GM18909 (cell line): ENCODE data around the gene SLC4A5.

ENCODE experiments used
- ATAC-seq: cut with Tn5 transposase; IDR thresholded peaks from one replicate; pipeline ENCODE4 v1.9.1; 2021; ENCODE audit warnings: mild to moderate bottlenecking; ENCODE audit not compliant: unreplicated experiment, poor library complexity

SLC4A5 gene

GRCh38 chr2:74281141-74281975 lies 61.9 kb downstream of the SLC4A5 start:
- no peak for ATAC-seq

GRCh38 chr2:74278694-74279093 lies 64.5 kb downstream of the SLC4A5 start:
- no peak for ATAC-seq

GRCh38 chr2:74278176-74278575 lies 65.0 kb downstream of the SLC4A5 start:
- no peak for ATAC-seq

- no peak for ATAC-seq
These were observed 68.0 kb downstream of the SLC4A5 start for GRCh38 chr2:74275228-74275627.

DNA sequence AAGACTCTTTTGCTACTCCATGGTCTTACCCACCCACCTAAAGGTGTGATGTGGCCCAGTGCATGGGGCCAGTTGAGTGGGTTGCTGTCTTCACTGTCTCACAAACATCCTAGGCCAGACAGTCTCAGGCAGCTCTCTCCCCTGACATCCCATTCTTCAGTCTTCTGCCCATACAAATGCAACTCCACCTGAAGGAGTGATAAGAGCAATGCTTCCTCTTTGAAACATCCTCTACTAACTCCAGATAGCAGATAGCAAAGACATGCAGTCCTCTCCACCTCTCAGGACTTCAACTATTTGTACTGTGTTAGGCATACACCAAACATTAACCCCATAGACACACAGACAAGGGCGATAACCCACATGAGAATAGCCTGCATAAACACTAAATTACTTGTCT lies 73.5 kb downstream of the SLC4A5 start:
- no peak for ATAC-seq

DNA sequence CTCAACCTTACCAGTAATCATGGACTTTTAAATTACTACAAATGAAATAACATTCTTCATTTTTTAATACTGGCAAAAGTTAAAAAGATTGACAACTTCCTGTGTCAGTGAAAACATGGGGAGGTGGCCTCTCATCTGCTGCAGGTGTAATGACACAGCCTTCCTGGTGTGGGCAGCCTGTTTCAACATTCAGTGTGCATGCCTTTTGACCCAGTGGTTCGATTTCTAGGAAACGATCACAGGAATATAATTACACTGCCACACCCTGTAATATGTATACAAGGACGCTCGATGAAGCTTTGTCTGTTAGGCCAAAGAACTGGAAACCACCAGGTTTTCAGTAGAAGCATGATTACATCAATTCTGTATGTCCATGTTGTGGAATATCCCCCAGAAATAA lies 76.1 kb downstream of the SLC4A5 start:
- ATAC-seq = no peak

- no peak for ATAC-seq
These were observed 78.9 kb downstream of the SLC4A5 start for GRCh38 chr2:74264281-74264680.

- ATAC-seq = no peak
These were observed 80.5 kb downstream of the SLC4A5 start for GRCh38 chr2:74262681-74263080.

- no peak for ATAC-seq
These were observed 81.9 kb downstream of the SLC4A5 start for GRCh38 chr2:74261204-74261864.

GRCh38 chr2:74260495-74260894 lies 82.7 kb downstream of the SLC4A5 start:
- no peak for ATAC-seq

GRCh38 chr2:74259733-74260132 lies 83.5 kb downstream of the SLC4A5 start:
- ATAC-seq = no peak

DNA sequence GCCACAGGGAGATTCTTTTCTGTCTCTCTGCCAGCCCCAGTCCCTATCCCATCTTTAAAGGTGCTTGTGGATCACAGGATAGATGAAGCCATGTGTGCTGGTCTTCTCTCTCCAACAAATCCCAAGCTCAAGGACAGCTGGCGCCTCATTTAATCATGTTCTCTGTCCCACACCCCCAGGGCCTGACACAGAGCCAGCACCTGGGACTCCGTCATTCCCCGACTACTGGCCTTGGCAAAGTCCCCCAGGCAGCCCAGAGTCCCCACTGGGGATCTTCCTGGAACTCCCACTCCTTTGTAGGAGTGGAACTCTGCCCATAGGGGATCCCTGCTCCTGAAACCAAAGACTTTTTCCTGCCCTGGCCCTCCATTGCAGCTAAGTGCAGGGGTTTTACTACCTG lies 84.0 kb downstream of the SLC4A5 start:
- no peak for ATAC-seq

DNA sequence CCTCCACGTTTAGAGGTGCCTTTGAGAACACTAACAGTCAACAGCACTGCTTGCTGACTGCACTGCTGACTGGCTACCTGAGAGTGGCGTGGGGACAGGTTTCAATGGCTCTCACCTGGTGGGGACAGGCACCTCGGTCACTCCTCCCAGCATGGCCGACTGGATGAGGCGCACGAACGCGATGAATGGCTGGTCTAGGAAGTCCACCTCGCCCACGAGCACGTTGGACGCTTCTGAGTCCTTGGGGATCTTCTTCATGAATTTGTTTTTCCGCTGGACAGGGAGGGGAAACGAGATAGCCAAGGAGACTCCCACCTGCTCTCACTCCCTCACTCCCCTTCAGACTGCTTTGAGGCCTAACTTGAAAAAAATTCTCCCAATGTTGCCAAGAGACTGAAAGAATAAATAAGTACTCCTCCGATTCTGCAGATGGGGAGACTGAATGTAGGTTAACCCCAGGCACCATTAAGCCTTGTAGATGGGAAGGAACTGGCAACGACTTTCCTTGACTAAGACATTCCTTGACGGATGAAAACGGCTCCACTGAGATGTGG lies 87.5 kb downstream of the SLC4A5 start:
- ATAC-seq = no peak

- ATAC-seq = no peak
These were observed 89.3 kb downstream of the SLC4A5 start for GRCh38 chr2:74253971-74254310.

DNA sequence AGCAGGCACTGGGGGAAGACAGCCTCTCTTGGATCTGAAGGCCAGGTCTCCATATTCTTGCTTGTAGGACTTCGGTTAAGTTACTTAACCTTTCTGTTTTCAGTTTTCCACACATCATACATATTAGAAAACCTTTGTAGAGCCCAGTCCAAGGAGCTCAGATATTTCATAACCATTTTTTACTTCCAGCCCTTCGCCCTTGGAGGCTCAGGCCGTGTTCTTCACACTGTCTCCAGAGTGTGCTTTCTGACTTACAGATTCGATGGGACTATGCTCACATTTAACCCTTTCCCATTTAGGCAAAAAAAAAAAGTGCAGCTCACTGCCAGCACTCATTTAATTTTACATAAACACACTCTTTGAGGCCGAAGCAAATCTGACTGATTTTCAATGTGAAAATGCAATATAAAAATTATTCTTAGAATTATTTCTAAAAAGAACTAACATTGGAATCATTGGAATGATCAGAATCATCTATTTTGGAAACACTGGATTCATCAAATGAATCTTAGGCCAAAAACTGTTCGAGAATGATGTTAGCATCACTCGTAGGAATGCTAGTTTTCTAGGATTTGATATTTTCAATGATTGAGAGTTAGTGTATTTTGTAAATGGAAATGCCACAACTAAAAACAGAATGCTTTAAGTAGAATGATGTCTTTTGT lies 89.8 kb downstream of the SLC4A5 start:
- ATAC-seq = no peak

- ATAC-seq = no peak
These were observed 90.4 kb downstream of the SLC4A5 start for GRCh38 chr2:74252862-74253261.

GRCh38 chr2:74252036-74252435 lies 91.2 kb downstream of the SLC4A5 start:
- ATAC-seq = no peak

DNA sequence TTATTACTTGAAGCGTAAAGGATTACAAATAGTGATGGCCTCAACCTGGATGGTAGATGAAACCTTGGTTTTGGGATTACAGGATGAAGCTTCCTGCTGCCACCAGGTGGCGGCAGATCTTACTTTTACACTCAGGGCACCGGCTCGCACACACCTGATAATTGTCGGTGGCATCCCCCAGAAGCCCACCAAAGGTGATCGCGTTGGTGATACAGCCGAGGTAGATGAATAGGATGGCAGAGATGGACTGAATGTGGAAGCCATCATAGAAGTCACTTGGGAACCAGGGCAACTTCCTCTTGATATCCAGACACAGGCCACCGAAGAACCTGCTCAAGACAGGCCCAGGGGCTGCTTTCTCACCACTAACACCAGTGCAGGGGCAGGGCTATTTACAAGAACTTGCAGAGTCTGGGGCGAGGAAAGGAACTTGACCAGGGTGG lies 93.0 kb downstream of the SLC4A5 start:
- ATAC-seq = no peak

DNA sequence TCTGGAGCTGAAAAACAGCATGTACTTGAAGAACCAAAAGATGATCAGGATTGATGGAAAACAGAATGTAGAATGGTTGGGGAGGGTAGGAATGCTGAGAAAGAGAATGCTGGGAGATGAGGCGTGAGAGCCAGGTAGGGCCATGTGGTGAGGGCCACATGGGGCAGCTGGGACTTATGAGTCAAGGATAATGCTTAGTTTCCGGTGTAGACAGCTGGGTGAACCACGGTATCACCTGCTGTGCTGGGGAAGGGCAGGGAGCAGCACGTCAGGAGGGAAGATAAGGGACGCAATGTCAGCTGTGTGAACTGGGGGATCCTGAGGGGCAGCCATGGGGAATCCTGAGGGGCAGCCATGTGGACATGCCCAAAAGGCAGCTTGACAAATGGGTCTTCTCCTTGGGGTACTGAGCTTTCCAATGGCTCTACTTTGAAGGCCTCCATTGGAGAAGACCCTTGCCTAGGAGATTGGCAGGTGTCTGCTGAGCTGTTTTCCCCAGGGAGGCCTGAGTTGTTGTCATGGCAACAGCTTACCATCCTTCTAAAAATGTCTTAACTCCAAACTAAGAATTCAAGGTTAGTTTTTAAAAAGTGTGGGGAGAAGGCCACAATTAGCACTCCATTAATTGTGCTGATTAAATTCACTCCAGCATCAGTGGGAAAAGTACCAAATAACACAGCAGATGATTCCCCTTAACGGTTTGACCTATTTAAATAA lies 93.7 kb downstream of the SLC4A5 start:
- no peak for ATAC-seq

DNA sequence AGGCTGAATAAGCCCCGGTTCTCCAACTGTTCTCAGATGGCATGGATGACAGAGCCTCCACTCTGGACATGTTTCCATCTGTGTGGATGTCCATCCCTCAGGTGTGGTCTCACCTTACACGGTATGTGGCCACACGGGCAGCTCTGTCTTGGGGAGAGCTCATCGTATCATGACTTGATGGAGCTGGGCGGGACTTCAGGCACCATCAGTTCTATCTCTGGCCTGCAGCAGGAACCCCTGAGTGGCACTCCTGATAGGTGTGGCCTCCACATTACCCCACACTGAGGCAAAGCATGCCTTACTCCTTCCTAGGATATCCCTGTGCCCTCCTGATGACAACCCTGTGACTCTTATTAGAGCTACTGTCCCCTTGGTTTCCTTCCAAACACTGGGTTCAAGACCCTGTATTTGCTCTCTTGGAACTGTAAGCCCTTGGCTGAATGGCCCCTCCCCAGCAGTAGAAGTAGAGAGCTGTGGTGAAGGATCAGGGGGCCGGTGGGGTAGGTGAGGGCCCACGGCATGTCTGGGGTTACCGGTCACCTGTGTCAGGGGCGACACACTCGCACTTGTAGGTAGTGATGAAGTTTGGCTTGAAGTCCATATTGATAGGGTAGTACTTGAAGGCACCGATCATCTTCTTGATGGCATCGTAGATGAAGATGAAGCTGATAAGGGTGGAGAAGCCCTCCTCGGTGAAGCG lies 96.6 kb downstream of the SLC4A5 start:
- ATAC-seq = no peak
